K562 (cell line): ENCODE results near the gene C1QTNF8. TPM values are rescaled to one million over a fixed set of nuclear protein-coding genes. Genes with fewer than 3 reads are reported as not detected.

Experiments used
- ATAC-seq: fragments of 200-7000 bp; cut with Tn5 transposase; 3 replicates; pipeline ENCODE4 v1.9.1; 2020; ENCODE audit warnings: moderate library complexity
- BruUV-seq: library from RNA; stranded (reverse); fragments of 400-500 nt; replicated peaks from 2 replicates; lab custom pipeline; 2021; lab: Mats Ljungman, UMichigan
- CTCF ChIA-PET: fragments of 300-600 bp; formaldehyde crosslinking; extraction: SDS; loops from one replicate; lab custom pipeline; 2021; ENCODE audit warnings: low intra/inter-chr PET ratio; lab: Yijun Ruan, JAX
- POLR2A ChIA-PET: fragments of 300-600, 350-650 bp; sonication (Branson Sonifier 250); formaldehyde crosslinking; extraction: SDS; loops from one replicate; lab custom pipeline; 2021; ENCODE audit warnings: antibody characterized with exemption, inconsistent platforms; lab: Yijun Ruan, JAX
- DNase-seq, 4 experiments: peaks; one replicate each; pipeline versions ENCODE4 v3.0.0 to v3.0.0-alpha.2; 2011 to 2018; ENCODE audit warnings: low spot score in 3 of 4, mixed read lengths in 3 of 4; ENCODE audit errors: extremely low read depth in 1 of 4
- FAIRE-seq: peaks from 2 replicates; lab custom pipeline; 2011; peaks lifted over from hg19 to GRCh38; lab: Jason Lieb, UNC
- H2AFZ ChIP-seq: 2 replicates; pipeline ENCODE4 v1.6.0; 2011; ENCODE audit warnings: low read depth, low read length, control low read depth, inconsistent platforms
- H3K27ac ChIP-seq: fragments of 200-600 bp; 3 replicates; pipeline ENCODE4 v1.8.0; 2011; ENCODE audit warnings: low read depth, mild to moderate bottlenecking, control low read depth, inconsistent platforms, low read length, moderate library complexity, mixed read lengths; ENCODE audit errors: extremely low read depth
- H3K27me3 ChIP-seq, 2 experiments: fragments of 300-600 bp in 1 of 2; 2 replicates in 1 of 2; 3 replicates in 1 of 2; pipeline versions ENCODE4 v1.6.0 to v1.8.0; 2011; ENCODE audit warnings: inconsistent platforms in 2 of 2, low read length in 2 of 2, mild to moderate bottlenecking in 1 of 2, mixed read lengths in 1 of 2, moderate library complexity in 1 of 2; ENCODE audit not compliant: control insufficient read depth in 2 of 2, insufficient read depth in 2 of 2
- H3K36me3 ChIP-seq: fragments of 300-600 bp; 3 replicates; pipeline ENCODE4 v1.8.0; 2011; ENCODE audit warnings: mild to moderate bottlenecking, low read length, inconsistent platforms; ENCODE audit not compliant: control insufficient read depth, insufficient read depth
- H3K4me1 ChIP-seq, 2 experiments: fragments of 200-600 bp in 1 of 2; replicated peaks in 1 of 2; 2 replicates in 1 of 2; 3 replicates in 1 of 2; pipeline versions ENCODE4 v1.5.1 to v1.8.0; 2011; ENCODE audit warnings: inconsistent platforms in 2 of 2, low read length in 2 of 2, mild to moderate bottlenecking in 1 of 2, mixed read lengths in 1 of 2, moderate library complexity in 1 of 2; ENCODE audit not compliant: control insufficient read depth in 2 of 2, insufficient read depth in 2 of 2
- H3K4me2 ChIP-seq: 2 replicates; pipeline ENCODE4 v1.6.1; 2011; ENCODE audit warnings: low read length, control low read depth, inconsistent platforms, mixed read lengths; ENCODE audit not compliant: insufficient read depth
- H3K4me3 ChIP-seq: fragments of 200-600 bp; sonication (generic), shearing (Covaris generic); 2 replicates; pipeline ENCODE4 v1.5.1; 2016; ENCODE audit warnings: control low read depth, inconsistent platforms
- H3K79me2 ChIP-seq: fragments of 200-600 bp; 3 replicates; pipeline ENCODE4 v1.8.0; 2011; ENCODE audit warnings: low read length, inconsistent platforms; ENCODE audit not compliant: control insufficient read depth, insufficient read depth
- H3K9ac ChIP-seq, 2 experiments: 2 replicates each; pipeline versions ENCODE4 v1.6.0 to v1.6.1; 2011; ENCODE audit warnings: low read depth in 2 of 2, low read length in 2 of 2, control low read depth in 1 of 2, inconsistent platforms in 1 of 2, mild to moderate bottlenecking in 1 of 2, mixed read lengths in 1 of 2; ENCODE audit not compliant: insufficient read depth in 1 of 2
- H3K9me1 ChIP-seq: one replicate; pipeline ENCODE4 v1.6.0; 2011; ENCODE audit warnings: inconsistent platforms, mild to moderate bottlenecking, low read length, moderate library complexity; ENCODE audit not compliant: control insufficient read depth, insufficient read depth
- H3K9me3 ChIP-seq: replicated peaks from 2 replicates; pipeline ENCODE4 v1.5.1; 2011; ENCODE audit warnings: low read depth, low read length, inconsistent platforms; ENCODE audit not compliant: control insufficient read depth, insufficient read depth
- H4K20me1 ChIP-seq: replicated peaks from 2 replicates; pipeline ENCODE4 v1.6.1; 2011; ENCODE audit warnings: low read length, inconsistent platforms, mixed read lengths; ENCODE audit not compliant: control insufficient read depth, insufficient read depth
- ARNT ChIP-seq, 2 experiments: fragments of 450-650 bp; IDR thresholded peaks; 2 replicates each; pipeline ENCODE4 v1.6.1; 2016; ENCODE audit warnings: mild to moderate bottlenecking in 1 of 2
- C11orf30 ChIP-seq: fragments of 450-650 bp; IDR thresholded peaks from 2 replicates; pipeline ENCODE4 v1.6.1; 2016; ENCODE audit warnings: low read depth, mild to moderate bottlenecking
- DDX20 ChIP-seq: fragments of 450-650 bp; IDR thresholded peaks from 2 replicates; pipeline ENCODE4 v1.6.1; 2016; ENCODE audit warnings: missing genetic modification characterization, low read depth, mild to moderate bottlenecking, missing compliant biosample characterization, moderate library complexity
- ELF2 ChIP-seq: fragments of 250-450 bp; sonication (Bioruptor Pico); IDR thresholded peaks from 2 replicates; pipeline ENCODE4 v1.5.0; 2021; ENCODE audit warnings: mild to moderate bottlenecking
- FOXA1 ChIP-seq: fragments of 450-650 bp; IDR thresholded peaks from 2 replicates; pipeline ENCODE4 v1.6.1; 2016; ENCODE audit warnings: mild to moderate bottlenecking, borderline replicate concordance
- MAFF ChIP-seq: IDR thresholded peaks from 2 replicates; pipeline ENCODE4 v1.6.1; 2012; ENCODE audit warnings: low read length, improper control_type of control experiment
- MAFK ChIP-seq: IDR thresholded peaks from 2 replicates; pipeline ENCODE4 v1.6.1; 2011; ENCODE audit warnings: low read length, improper control_type of control experiment
- MTA2 ChIP-seq: fragments of 450-650 bp; IDR thresholded peaks from 2 replicates; pipeline ENCODE4 v1.6.1; 2016; ENCODE audit warnings: low read depth
- PCBP1 ChIP-seq: fragments of 200-400 bp; formaldehyde crosslinking; IDR thresholded peaks from 2 replicates; pipeline ENCODE4 v1.6.1; 2018; ENCODE audit warnings: mild to moderate bottlenecking, low read depth, low read length; ENCODE audit not compliant: poor library complexity, severe bottlenecking
- SMC3 ChIP-seq: conservative IDR thresholded peaks from 2 replicates; pipeline ENCODE4 v1.6.1; 2011; ENCODE audit warnings: low read depth, low read length, improper control_type of control experiment; ENCODE audit not compliant: insufficient read depth
- TAF7 ChIP-seq: fragments of 450-650 bp; IDR thresholded peaks from 2 replicates; pipeline ENCODE4 v1.6.1; 2016; ENCODE audit warnings: missing genetic modification characterization, missing compliant biosample characterization
- TCFL5 ChIP-seq: fragments of 250-450 bp; sonication (Bioruptor Pico); conservative IDR thresholded peaks from 2 replicates; pipeline ENCODE4 v1.6.1; 2021; ENCODE audit warnings: mild to moderate bottlenecking, moderate library complexity, matching md5 sums
- YY1 ChIP-seq, 3 experiments: IDR thresholded peaks; 2 replicates each; pipeline ENCODE4 v1.6.1; 2011; ENCODE audit warnings: low read length in 2 of 3, mild to moderate bottlenecking in 2 of 3, moderate library complexity in 2 of 3, borderline replicate concordance in 1 of 3, control low read depth in 1 of 3, low read depth in 1 of 3; ENCODE audit not compliant: insufficient read depth in 3 of 3, insufficient replicate concordance in 2 of 3, control insufficient read depth in 1 of 3, insufficient read length in 1 of 3; ENCODE audit errors: extremely low read depth in 1 of 3
- ZFPM2 ChIP-seq: fragments of 250-450 bp; sonication (Bioruptor Pico); IDR thresholded peaks from 2 replicates; pipeline ENCODE4 v1.5.1; 2022; ENCODE audit warnings: mild to moderate bottlenecking
- ZNF263 ChIP-seq: sonication (generic); formaldehyde crosslinking; IDR thresholded peaks from 2 replicates; pipeline ENCODE4 v1.8.0; 2022; ENCODE audit warnings: mild to moderate bottlenecking, missing genetic modification reagents, borderline replicate concordance
- WGBS: fragments of 100-300 bp; shearing (Covaris generic); methylation state at CpG from one replicate; pipeline ENCODE4 v1.1.6; 2016; ENCODE audit warnings: low coverage, mixed read lengths; ENCODE audit not compliant: insufficient coverage; ENCODE audit errors: missing lambda C conversion rate; 5-methylcytosine and 5-hydroxymethylcytosine counted together
- in situ Hi-C: fragments of 300-500 bp; cut with MboI; formaldehyde crosslinking; loops from 4 replicates; pipeline ENCODE4 v1.15.0; 2018; ENCODE audit warnings: inconsistent platforms, mixed read lengths
- intact Hi-C: fragments of 100-400 bp; cut with micrococcal nuclease; formaldehyde crosslinking; loops from 2 replicates; pipeline ENCODE4 v1.14.2; 2022
- polyA plus RNA-seq, 8 experiments: library from polyadenylated mRNA; depleted of rRNA in 4 of 8; stranded (reverse) in 5 of 8; unstranded in 3 of 8; fragments of >200 nt; fragmentation: Nextera tagmentation in 2 of 8; fragmentation: Illumina TruSeq in 1 of 8; extraction: Ambion mirVana in 2 of 8; extraction: Trizol in 1 of 8; gene quantifications; 2 replicates each; pipeline versions ENCODE4 v1.2.1 to v1.2.3, GENCODE V29; 2011 to 2014; ENCODE audit warnings: inconsistent platforms in 1 of 8, missing spikeins in 1 of 8
- total RNA-seq, 7 experiments: library from RNA; depleted of rRNA in 6 of 7; stranded (reverse); fragments of >200 nt in 6 of 7; fragmentation: Illumina TruSeq in 2 of 7; extraction: Trizol in 2 of 7; gene quantifications; 2 replicates each; pipeline versions ENCODE4 v1.2.1 to v1.2.3, GENCODE V29; 2011 to 2021; ENCODE audit warnings: low replicate concordance in 1 of 7
- TF ChIP-seq, protein P1 (sequence below): fragments of 250-450 bp; sonication (Bioruptor Pico); IDR thresholded peaks from 2 replicates; pipeline ENCODE4 v1.4.0; 2020; ENCODE audit warnings: mild to moderate bottlenecking, moderate library complexity
- TF ChIP-seq, protein P2 (sequence below): fragments of 150-350 bp; IDR thresholded peaks from 2 replicates; pipeline ENCODE4 v1.6.1; 2014; ENCODE audit warnings: low read depth, mild to moderate bottlenecking, low read length, borderline replicate concordance

Gene C1QTNF8
- total and polyA plus RNA-seq, 9 of the 15 experiments (the other 6 are each of a cell fraction or from before 2014, with no cell fraction given): not detected

DNA sequence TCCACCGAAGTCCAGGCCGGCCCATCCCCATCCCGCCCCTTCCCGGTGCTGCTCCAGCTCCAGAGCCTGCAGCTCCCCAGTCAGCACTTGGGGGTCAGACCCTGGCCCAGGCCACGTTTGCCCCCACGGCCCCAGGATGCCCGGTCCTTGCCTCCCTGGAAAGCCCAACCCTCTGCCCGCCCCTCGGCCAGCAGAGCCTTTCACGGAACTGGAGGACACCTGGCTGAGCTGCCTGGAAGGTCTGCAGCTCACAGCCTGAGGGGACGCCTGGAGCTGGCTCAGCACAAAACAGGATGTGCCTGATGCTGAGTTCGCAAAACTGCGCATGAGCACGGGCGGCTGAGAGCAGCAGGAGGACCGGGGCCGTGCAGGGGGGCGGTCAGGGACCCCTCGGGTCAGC lies 53.2 kb downstream of the C1QTNF8 start:
- intact Hi-C loops (no loop called here), in situ Hi-C loops (no loop called here)
- FAIRE-seq: no peak
- Histone ChIP-seq H3K4me3 (no peak overlapping the region), H3K27me3 (peaks cover 4 to 35% of the 10 kb centered on the region in 2 experiments; a peak in 3 of 5 replicates), H3K79me2 (no peaks in the 10 kb centered on the region), H3K9me3 (0 out of 2 replicates have a peak, but pooled peaks cover 2% of the 10 kb centered on the region), H3K9ac (no peak overlapping the region), H3K4me2 (no peak overlapping the region), H3K9me1 (no peaks in the 10 kb centered on the region), H3K27ac (no peak overlapping the region), H2AFZ (no peak overlapping the region), H3K36me3 (no peaks in the 10 kb centered on the region), H3K4me1 (peaks cover 0 to 46% of the 10 kb centered on the region in 2 experiments; a peak in 2 of 5 replicates), H4K20me1 (0 out of 2 replicates have a peak, but pooled peaks cover 2% of the 10 kb centered on the region)
- ChIA-PET CTCF (no interaction called here), POLR2A (interaction anchor here (0.6 kb wide), 1 partner anchor 43 kb away, joined by 3 read pairs; no protein-coding TSS in a partner anchor)
- WGBS: 8% methylated on average over 15 of the region's 19 CpGs
- BruUV-seq: no TSS peak
- DNase-seq: peak in 1 of 4 experiments; percentile 28
- ATAC-seq: peak; percentile 46
- TF ChIP-seq ZNF263: no peak
- peak; percentile 65 for TF ChIP-seq MAFK
- TF ChIP-seq, protein P1, sequence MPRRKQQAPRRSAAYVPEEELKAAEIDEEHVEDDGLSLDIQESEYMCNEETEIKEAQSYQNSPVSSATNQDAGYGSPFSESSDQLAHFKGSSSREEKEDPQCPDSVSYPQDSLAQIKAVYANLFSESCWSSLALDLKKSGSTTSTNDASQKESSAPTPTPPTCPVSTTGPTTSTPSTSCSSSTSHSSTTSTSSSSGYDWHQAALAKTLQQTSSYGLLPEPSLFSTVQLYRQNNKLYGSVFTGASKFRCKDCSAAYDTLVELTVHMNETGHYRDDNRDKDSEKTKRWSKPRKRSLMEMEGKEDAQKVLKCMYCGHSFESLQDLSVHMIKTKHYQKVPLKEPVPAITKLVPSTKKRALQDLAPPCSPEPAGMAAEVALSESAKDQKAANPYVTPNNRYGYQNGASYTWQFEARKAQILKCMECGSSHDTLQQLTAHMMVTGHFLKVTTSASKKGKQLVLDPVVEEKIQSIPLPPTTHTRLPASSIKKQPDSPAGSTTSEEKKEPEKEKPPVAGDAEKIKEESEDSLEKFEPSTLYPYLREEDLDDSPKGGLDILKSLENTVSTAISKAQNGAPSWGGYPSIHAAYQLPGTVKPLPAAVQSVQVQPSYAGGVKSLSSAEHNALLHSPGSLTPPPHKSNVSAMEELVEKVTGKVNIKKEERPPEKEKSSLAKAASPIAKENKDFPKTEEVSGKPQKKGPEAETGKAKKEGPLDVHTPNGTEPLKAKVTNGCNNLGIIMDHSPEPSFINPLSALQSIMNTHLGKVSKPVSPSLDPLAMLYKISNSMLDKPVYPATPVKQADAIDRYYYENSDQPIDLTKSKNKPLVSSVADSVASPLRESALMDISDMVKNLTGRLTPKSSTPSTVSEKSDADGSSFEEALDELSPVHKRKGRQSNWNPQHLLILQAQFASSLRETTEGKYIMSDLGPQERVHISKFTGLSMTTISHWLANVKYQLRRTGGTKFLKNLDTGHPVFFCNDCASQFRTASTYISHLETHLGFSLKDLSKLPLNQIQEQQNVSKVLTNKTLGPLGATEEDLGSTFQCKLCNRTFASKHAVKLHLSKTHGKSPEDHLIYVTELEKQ (CRISPR knock-in tag): no peak
- TF ChIP-seq MTA2: no peak
- peak; percentile 20; the same call in 1 of the 2 replicates for TF ChIP-seq MAFF
- no peak for TF ChIP-seq ELF2
- no peak for TF ChIP-seq FOXA1
- TF ChIP-seq SMC3: no peak
- TF ChIP-seq, protein P2, sequence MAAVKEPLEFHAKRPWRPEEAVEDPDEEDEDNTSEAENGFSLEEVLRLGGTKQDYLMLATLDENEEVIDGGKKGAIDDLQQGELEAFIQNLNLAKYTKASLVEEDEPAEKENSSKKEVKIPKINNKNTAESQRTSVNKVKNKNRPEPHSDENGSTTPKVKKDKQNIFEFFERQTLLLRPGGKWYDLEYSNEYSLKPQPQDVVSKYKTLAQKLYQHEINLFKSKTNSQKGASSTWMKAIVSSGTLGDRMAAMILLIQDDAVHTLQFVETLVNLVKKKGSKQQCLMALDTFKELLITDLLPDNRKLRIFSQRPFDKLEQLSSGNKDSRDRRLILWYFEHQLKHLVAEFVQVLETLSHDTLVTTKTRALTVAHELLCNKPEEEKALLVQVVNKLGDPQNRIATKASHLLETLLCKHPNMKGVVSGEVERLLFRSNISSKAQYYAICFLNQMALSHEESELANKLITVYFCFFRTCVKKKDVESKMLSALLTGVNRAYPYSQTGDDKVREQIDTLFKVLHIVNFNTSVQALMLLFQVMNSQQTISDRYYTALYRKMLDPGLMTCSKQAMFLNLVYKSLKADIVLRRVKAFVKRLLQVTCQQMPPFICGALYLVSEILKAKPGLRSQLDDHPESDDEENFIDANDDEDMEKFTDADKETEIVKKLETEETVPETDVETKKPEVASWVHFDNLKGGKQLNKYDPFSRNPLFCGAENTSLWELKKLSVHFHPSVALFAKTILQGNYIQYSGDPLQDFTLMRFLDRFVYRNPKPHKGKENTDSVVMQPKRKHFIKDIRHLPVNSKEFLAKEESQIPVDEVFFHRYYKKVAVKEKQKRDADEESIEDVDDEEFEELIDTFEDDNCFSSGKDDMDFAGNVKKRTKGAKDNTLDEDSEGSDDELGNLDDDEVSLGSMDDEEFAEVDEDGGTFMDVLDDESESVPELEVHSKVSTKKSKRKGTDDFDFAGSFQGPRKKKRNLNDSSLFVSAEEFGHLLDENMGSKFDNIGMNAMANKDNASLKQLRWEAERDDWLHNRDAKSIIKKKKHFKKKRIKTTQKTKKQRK: no peak
- no peak for TF ChIP-seq ZFPM2 (CRISPR knock-in tag)
- no peak for TF ChIP-seq YY1 (IDR thresholded peaks at IDR 0.05; ENCODE audit: borderline replicate concordance in 1 of 3, control insufficient read depth in 1 of 3, extremely low read depth in 1 of 3, insufficient read depth in 3 of 3, insufficient read length in 1 of 3, insufficient replicate concordance in 2 of 3, low read depth in 1 of 3, low read length in 2 of 3)
- peak; percentile 85 for TF ChIP-seq C11orf30
- no peak for TF ChIP-seq ARNT (IDR thresholded peaks at IDR 0.05)
- TF ChIP-seq TAF7 (tag): no peak
- TF ChIP-seq DDX20 (tag): no peak
- no peak for TF ChIP-seq TCFL5 (CRISPR knock-in tag)
- TF ChIP-seq PCBP1: no peak
